Pulmonary artery endothelial cell (primary cell): ENCODE results near the gene DTD1. TPM values are rescaled to one million over a fixed set of nuclear protein-coding genes. Genes with fewer than 3 reads are reported as not detected.

Source experiments
- DNase-seq: peaks from one replicate; pipeline ENCODE4 v3.0.0-alpha.2; 2011; ENCODE audit warnings: low read depth, low spot score
- total RNA-seq: library from RNA; depleted of rRNA; stranded (reverse); fragments of >200 nt; gene quantifications from 2 replicates; pipeline ENCODE4 v1.2.3, GENCODE V29; 2014

DTD1 gene
- total RNA-seq, 1 donor from 2014 or later: 146 TPM

GRCh38 chr20:18702736-18703135 lies 114.9 kb downstream of the DTD1 start:
- no peak for DNase-seq

GRCh38 chr20:18705490-18705889 lies 117.6 kb downstream of the DTD1 start:
- DNase-seq: no peak

GRCh38 chr20:18705910-18706309 lies 118.1 kb downstream of the DTD1 start:
- no peak for DNase-seq

GRCh38 chr20:18712131-18712530 lies 124.3 kb downstream of the DTD1 start:
- DNase-seq: no peak

- DNase-seq: no peak
Measured at GRCh38 chr20:18712882-18713281, 125.0 kb downstream of the DTD1 start.

- DNase-seq: no peak
Measured at GRCh38 chr20:18715564-18715963, 127.7 kb downstream of the DTD1 start.

GRCh38 chr20:18717062-18717461 lies 129.2 kb downstream of the DTD1 start:
- no peak for DNase-seq

- no peak for DNase-seq
Measured at GRCh38 chr20:18718129-18718528, 130.3 kb downstream of the DTD1 start.

- no peak for DNase-seq
Measured at GRCh38 chr20:18719426-18719825, 131.6 kb downstream of the DTD1 start.

GRCh38 chr20:18721551-18722115 lies 133.8 kb downstream of the DTD1 start:
- DNase-seq: no peak

- DNase-seq: no peak
Measured at GRCh38 chr20:18722371-18722770, 134.5 kb downstream of the DTD1 start.

GRCh38 chr20:18724077-18724476 lies 136.2 kb downstream of the DTD1 start:
- DNase-seq: no peak

- DNase-seq: no peak
Measured at GRCh38 chr20:18724788-18725464, 137.1 kb downstream of the DTD1 start.

- DNase-seq: no peak
Measured at GRCh38 chr20:18727032-18727508, 139.2 kb downstream of the DTD1 start.

GRCh38 chr20:18728165-18728869 lies 140.5 kb downstream of the DTD1 start:
- DNase-seq: no peak

- DNase-seq: no peak
Measured at GRCh38 chr20:18728870-18729224, 141.0 kb downstream of the DTD1 start.

- DNase-seq: no peak
Measured at GRCh38 chr20:18729231-18729825, 141.5 kb downstream of the DTD1 start.

GRCh38 chr20:18731940-18732339 lies 144.1 kb downstream of the DTD1 start:
- no peak for DNase-seq

- DNase-seq: no peak
Measured at GRCh38 chr20:18734525-18735189, 146.8 kb downstream of the DTD1 start.

- DNase-seq: no peak
Measured at GRCh38 chr20:18737140-18737539, 149.3 kb downstream of the DTD1 start.

GRCh38 chr20:18738055-18738454 lies 150.2 kb downstream of the DTD1 start:
- no peak for DNase-seq

GRCh38 chr20:18738888-18739287 lies 151.0 kb downstream of the DTD1 start:
- no peak for DNase-seq
